Colonic mucosa (tissue), 4 donors: ENCODE data around the gene LRRC42. TPM values are rescaled to one million over a fixed set of nuclear protein-coding genes. Genes with fewer than 3 reads are reported as not detected.

Experiments
- DNase-seq: peaks from one replicate; pipeline ENCODE4 v3.0.0-alpha.2; 2020
- H3K27ac ChIP-seq: fragments of 200-600 bp; one replicate; pipeline ENCODE4 v1.8.0; 2021
- H3K27me3 ChIP-seq: fragments of 200-600 bp; one replicate; pipeline ENCODE4 v1.8.0; 2021
- H3K36me3 ChIP-seq: fragments of 200-600 bp; one replicate; pipeline ENCODE4 v1.8.0; 2021
- H3K4me1 ChIP-seq: fragments of 200-600 bp; one replicate; pipeline ENCODE4 v1.8.0; 2021; ENCODE audit warnings: mild to moderate bottlenecking
- H3K4me3 ChIP-seq: fragments of 200-600 bp; one replicate; pipeline ENCODE4 v1.8.0; 2021
- H3K9ac ChIP-seq, 2 donors: one replicate each; pipeline ENCODE4 v1.7.0; 2013; ENCODE audit warnings: control low read depth in 2 of 2, low read depth in 2 of 2, low read length in 2 of 2
- H3K9me3 ChIP-seq: fragments of 200-600 bp; one replicate; pipeline ENCODE4 v1.8.0; 2021
- CTCF ChIP-seq: fragments of 200-600 bp; IDR thresholded peaks from one replicate; pipeline ENCODE4 v1.8.0; 2022; ENCODE audit warnings: antibody characterized with exemption, mild to moderate bottlenecking
- intact Hi-C: fragments of 100-400 bp; cut with DNase I; formaldehyde crosslinking; loops from one replicate; pipeline ENCODE4 v1.14.1; 2022
- total RNA-seq, 2 donors: library from RNA; stranded (reverse); fragmentation: NEBNext Ultra II Directional in 1 of 2; extraction: Animal tissue kit (Norgen Biotek cat#: 25700) in 1 of 2; gene quantifications; one replicate each; pipeline ENCODE4 v1.2.1, GENCODE V29; 2021
- donor health status: healthy.
- donor health status: DM: no; HTN: no; CAD: no.
- donor health status: DM: no; HTN: no; CAD: no.

The LRRC42 gene
- total RNA-seq, 2 donors from 2014 or later, result 23.2 to 24.8 TPM

- H3K4me3 ChIP-seq, result no peak overlapping the region
- peaks cover 3% of the 10 kb centered on the region for H3K4me1 ChIP-seq
- TF ChIP-seq CTCF, result no peak
- H3K27ac ChIP-seq, result no peak overlapping the region
- intact Hi-C loops, result no loop called here
- H3K36me3 ChIP-seq, result no peaks in the 10 kb centered on the region
- no peak overlapping the region for H3K9ac ChIP-seq
- H3K27me3 ChIP-seq, result no peaks in the 10 kb centered on the region
- no peak for DNase-seq
- H3K9me3 ChIP-seq, result no peaks in the 10 kb centered on the region
These were observed 3.1 kb upstream of the LRRC42 start for GRCh38 chr1:53943090-53943489.

GRCh38 chr1:53943490-53944043, 2.6 kb upstream of the LRRC42 start:
- intact Hi-C loops, result no loop called here
- Histone ChIP-seq H3K9me3 (no peaks in the 10 kb centered on the region), H3K27me3 (no peaks in the 10 kb centered on the region), H3K4me1 (peaks cover 3% of the 10 kb centered on the region), H3K9ac (no peak overlapping the region), H3K27ac (no peak overlapping the region), H3K4me3 (no peak overlapping the region), H3K36me3 (no peaks in the 10 kb centered on the region)
- no peak for TF ChIP-seq CTCF
- no peak for DNase-seq

GRCh38 chr1:53944469-53945182, 1.5 kb upstream of the LRRC42 start:
- H3K4me1 ChIP-seq, result peaks cover 3% of the 10 kb centered on the region
- H3K9ac ChIP-seq, result peak overlapping the region; percentile 69 to 84
- intact Hi-C loops, result loop anchor here (5.0 kb wide), 1 partner anchor 67 kb away; no protein-coding TSS in a partner anchor
- no peak for TF ChIP-seq CTCF
- DNase-seq, result peak; percentile 28
- H3K4me3 ChIP-seq, result peak overlapping the region; percentile 73
- H3K27me3 ChIP-seq, result no peaks in the 10 kb centered on the region
- no peaks in the 10 kb centered on the region for H3K36me3 ChIP-seq
- peak overlapping the region; percentile 89 for H3K27ac ChIP-seq
- no peaks in the 10 kb centered on the region for H3K9me3 ChIP-seq

GRCh38 chr1:53945183-53945432, 1.0 kb upstream of the LRRC42 start:
- peak overlapping the region; percentile 89 for H3K27ac ChIP-seq
- H3K4me3 ChIP-seq, result peak overlapping the region; percentile 73
- no peaks in the 10 kb centered on the region for H3K9me3 ChIP-seq
- intact Hi-C loops, result loop anchor here (5.0 kb wide), 1 partner anchor 68 kb away; no protein-coding TSS in a partner anchor
- no peaks in the 10 kb centered on the region for H3K27me3 ChIP-seq
- no peaks in the 10 kb centered on the region for H3K36me3 ChIP-seq
- peak overlapping the region; percentile 69 to 84 for H3K9ac ChIP-seq
- no peak for DNase-seq
- H3K4me1 ChIP-seq, result peaks cover 3% of the 10 kb centered on the region
- TF ChIP-seq CTCF, result no peak

GRCh38 chr1:53945433-53946251, 508 bp upstream of the LRRC42 start, which contains the start of gene IFT25:
Gene IFT25, minus strand, starts transcription at chr1:53945699. Its CDS starts 5,617 bp downstream, at chr1:53940082.
- intact Hi-C loops, result loop anchor here (5.0 kb wide), 1 partner anchor 68 kb away; no protein-coding TSS in a partner anchor
- Histone ChIP-seq H3K27ac (peak within 1 kb of the TSS; percentile 89), H3K4me1 (peaks cover 3% of the 10 kb centered on the region), H3K36me3 (no peaks in the 10 kb centered on the region), H3K9me3 (no peaks in the 10 kb centered on the region), H3K9ac (peak within 1 kb of the TSS; percentile 69 to 84), H3K4me3 (peak within 1 kb of the TSS; percentile 73), H3K27me3 (no peaks in the 10 kb centered on the region)
- peak; percentile 99 for DNase-seq
- TF ChIP-seq CTCF, result no peak
